Neuron (in vitro differentiated cells): Measurements from ENCODE around the gene SH3BP4.

Experiments
- H2AFZ ChIP-seq: one replicate; pipeline ENCODE4 v1.6.1; 2013; ENCODE audit warnings: low read depth, mild to moderate bottlenecking, inconsistent platforms, low read length, moderate library complexity
- H3K27me3 ChIP-seq: one replicate; pipeline ENCODE4 v1.6.1; 2013; ENCODE audit warnings: low read length; ENCODE audit not compliant: insufficient read depth
- H3K36me3 ChIP-seq: one replicate; pipeline ENCODE4 v1.6.1; 2013; ENCODE audit warnings: low read length; ENCODE audit not compliant: insufficient read depth
- H3K4me1 ChIP-seq: one replicate; pipeline ENCODE4 v1.6.1; 2013; ENCODE audit warnings: low read length; ENCODE audit not compliant: insufficient read depth
- H3K4me3 ChIP-seq: 2 replicates; pipeline ENCODE4 v1.5.1; 2013; ENCODE audit warnings: mild to moderate bottlenecking, low read length, moderate library complexity
- H3K9me3 ChIP-seq: one replicate; pipeline ENCODE4 v1.6.1; 2013; ENCODE audit warnings: low read length

SH3BP4 gene

GRCh38 chr2:234974501-234975385, 22.9 kb downstream of the SH3BP4 start:
- Histone ChIP-seq H3K36me3 (peaks cover 54% of the 10 kb centered on the region), H3K4me3 (no peak overlapping the region), H3K27me3 (no peaks in the 10 kb centered on the region), H2AFZ (no peak overlapping the region), H3K9me3 (peaks cover 20% of the 10 kb centered on the region), H3K4me1 (no peaks in the 10 kb centered on the region)

- Histone ChIP-seq H3K27me3 (no peaks in the 10 kb centered on the region), H3K9me3 (peaks cover 17% of the 10 kb centered on the region), H3K36me3 (peaks cover 49% of the 10 kb centered on the region), H2AFZ (no peak overlapping the region), H3K4me3 (no peak overlapping the region), H3K4me1 (peaks cover 7% of the 10 kb centered on the region)
Observed at GRCh38 chr2:234975611-234976010, 23.8 kb downstream of the SH3BP4 start.

- H3K4me1 ChIP-seq: peaks cover 17% of the 10 kb centered on the region
- peaks cover 41% of the 10 kb centered on the region for H3K36me3 ChIP-seq
- no peaks in the 10 kb centered on the region for H3K27me3 ChIP-seq
- no peak overlapping the region for H2AFZ ChIP-seq
- H3K4me3 ChIP-seq: no peak overlapping the region
- peaks cover 13% of the 10 kb centered on the region for H3K9me3 ChIP-seq
Observed at GRCh38 chr2:234976479-234977227, 24.8 kb downstream of the SH3BP4 start.

- peaks cover 41% of the 10 kb centered on the region for H3K36me3 ChIP-seq
- no peak overlapping the region for H3K4me3 ChIP-seq
- peaks cover 13% of the 10 kb centered on the region for H3K9me3 ChIP-seq
- H3K27me3 ChIP-seq: no peaks in the 10 kb centered on the region
- H3K4me1 ChIP-seq: peaks cover 19% of the 10 kb centered on the region
- no peak overlapping the region for H2AFZ ChIP-seq
Observed at GRCh38 chr2:234977228-234977679, 25.4 kb downstream of the SH3BP4 start.

GRCh38 chr2:234978466-234979203, 26.8 kb downstream of the SH3BP4 start:
- Histone ChIP-seq H2AFZ (no peak overlapping the region), H3K9me3 (peaks cover 13% of the 10 kb centered on the region), H3K4me1 (peaks cover 19% of the 10 kb centered on the region), H3K36me3 (peaks cover 33% of the 10 kb centered on the region), H3K4me3 (no peak overlapping the region), H3K27me3 (no peaks in the 10 kb centered on the region)

- H3K36me3 ChIP-seq: peaks cover 30% of the 10 kb centered on the region
- H3K4me1 ChIP-seq: peaks cover 19% of the 10 kb centered on the region
- H3K27me3 ChIP-seq: no peaks in the 10 kb centered on the region
- no peak overlapping the region for H3K4me3 ChIP-seq
- H2AFZ ChIP-seq: no peak overlapping the region
- H3K9me3 ChIP-seq: peaks cover 13% of the 10 kb centered on the region
Observed at GRCh38 chr2:234979204-234980167, 27.7 kb downstream of the SH3BP4 start.

GRCh38 chr2:234980451-234981187, 28.8 kb downstream of the SH3BP4 start:
- Histone ChIP-seq H3K36me3 (peaks cover 27% of the 10 kb centered on the region), H3K4me1 (peaks cover 19% of the 10 kb centered on the region), H3K9me3 (peaks cover 14% of the 10 kb centered on the region), H2AFZ (no peak overlapping the region), H3K27me3 (no peaks in the 10 kb centered on the region), H3K4me3 (no peak overlapping the region)

GRCh38 chr2:234981197-234982095, 29.6 kb downstream of the SH3BP4 start:
- Histone ChIP-seq H3K4me1 (peaks cover 19% of the 10 kb centered on the region), H2AFZ (no peak overlapping the region), H3K27me3 (no peaks in the 10 kb centered on the region), H3K9me3 (peaks cover 18% of the 10 kb centered on the region), H3K4me3 (no peak overlapping the region), H3K36me3 (peaks cover 27% of the 10 kb centered on the region)

GRCh38 chr2:234982096-234982834, 30.4 kb downstream of the SH3BP4 start:
- Histone ChIP-seq H3K27me3 (no peaks in the 10 kb centered on the region), H3K4me1 (peaks cover 19% of the 10 kb centered on the region), H3K4me3 (no peak overlapping the region)

GRCh38 chr2:234983011-234983726, 31.4 kb downstream of the SH3BP4 start:
- Histone ChIP-seq H3K36me3 (peaks cover 25% of the 10 kb centered on the region), H3K27me3 (no peaks in the 10 kb centered on the region), H2AFZ (no peak overlapping the region), H3K4me1 (peaks cover 19% of the 10 kb centered on the region), H3K4me3 (no peak overlapping the region), H3K9me3 (peaks cover 23% of the 10 kb centered on the region)

More at GRCh38 chr2:234982096-234982834, 30.4 kb downstream of the SH3BP4 start:
- Histone ChIP-seq H2AFZ (no peak overlapping the region), H3K36me3 (peaks cover 26% of the 10 kb centered on the region), H3K9me3 (peaks cover 21% of the 10 kb centered on the region)
